Measurements from ENCODE around the gene ERN2. TPM values are rescaled to one million over a fixed set of nuclear protein-coding genes. Genes with fewer than 3 reads are reported as not detected.

Gene ERN2
- total RNA-seq, 6 experiments from 2014 or later, result not detected

DNA sequence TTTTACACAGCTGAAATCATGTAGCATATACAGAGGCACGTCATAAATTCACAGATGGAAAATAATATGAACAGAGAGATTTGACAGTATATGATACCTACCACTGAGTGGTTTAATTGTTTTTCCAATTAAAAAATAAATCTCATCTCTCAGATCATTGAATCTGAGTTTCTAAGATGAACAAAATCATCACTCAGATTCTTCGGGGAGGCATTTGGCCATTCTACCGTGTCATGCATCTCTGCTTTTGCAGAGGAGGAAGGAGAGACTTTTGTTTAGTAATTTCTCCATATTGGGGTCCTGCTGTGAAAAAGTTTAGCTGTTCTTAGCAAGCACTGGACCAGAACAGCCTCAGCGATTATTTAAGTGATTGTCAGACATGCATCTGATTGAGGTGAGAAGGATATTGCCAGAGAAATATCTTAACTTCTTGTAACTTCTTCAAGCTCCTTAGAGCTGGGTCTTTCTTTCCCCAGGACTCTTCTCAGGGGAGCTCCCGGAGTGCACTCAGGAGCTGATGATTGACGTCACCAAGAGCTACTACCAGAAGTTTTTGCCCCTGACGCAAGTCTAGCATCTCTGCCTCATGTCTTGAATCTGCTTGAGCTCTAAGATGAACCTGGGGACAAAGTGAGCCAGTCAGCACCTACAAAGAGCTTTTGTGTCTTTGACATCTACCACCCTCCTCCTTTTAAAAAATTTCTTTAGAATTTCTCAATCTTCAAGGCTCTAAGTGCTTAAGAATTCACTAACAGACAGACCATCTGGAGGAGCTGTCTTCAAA, 46.3 kb downstream of the ERN2 start:
- no peak overlapping the region for H3K4me3 Mint-ChIP-seq
- DNase-seq, result no peak
- TF ChIP-seq, protein P1, sequence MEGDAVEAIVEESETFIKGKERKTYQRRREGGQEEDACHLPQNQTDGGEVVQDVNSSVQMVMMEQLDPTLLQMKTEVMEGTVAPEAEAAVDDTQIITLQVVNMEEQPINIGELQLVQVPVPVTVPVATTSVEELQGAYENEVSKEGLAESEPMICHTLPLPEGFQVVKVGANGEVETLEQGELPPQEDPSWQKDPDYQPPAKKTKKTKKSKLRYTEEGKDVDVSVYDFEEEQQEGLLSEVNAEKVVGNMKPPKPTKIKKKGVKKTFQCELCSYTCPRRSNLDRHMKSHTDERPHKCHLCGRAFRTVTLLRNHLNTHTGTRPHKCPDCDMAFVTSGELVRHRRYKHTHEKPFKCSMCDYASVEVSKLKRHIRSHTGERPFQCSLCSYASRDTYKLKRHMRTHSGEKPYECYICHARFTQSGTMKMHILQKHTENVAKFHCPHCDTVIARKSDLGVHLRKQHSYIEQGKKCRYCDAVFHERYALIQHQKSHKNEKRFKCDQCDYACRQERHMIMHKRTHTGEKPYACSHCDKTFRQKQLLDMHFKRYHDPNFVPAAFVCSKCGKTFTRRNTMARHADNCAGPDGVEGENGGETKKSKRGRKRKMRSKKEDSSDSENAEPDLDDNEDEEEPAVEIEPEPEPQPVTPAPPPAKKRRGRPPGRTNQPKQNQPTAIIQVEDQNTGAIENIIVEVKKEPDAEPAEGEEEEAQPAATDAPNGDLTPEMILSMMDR (IDR thresholded peaks at IDR 0.05), result no peak
- no peak overlapping the region for H3K27ac Mint-ChIP-seq
- peaks cover 41% of the 10 kb centered on the region for H3K4me1 Mint-ChIP-seq (ENCODE audit: low read depth)
- peaks cover 49% of the 10 kb centered on the region for H3K36me3 Mint-ChIP-seq (ENCODE audit: low read depth)
- no peaks in the 10 kb centered on the region for H3K27me3 Mint-ChIP-seq (ENCODE audit: insufficient read depth)
- H3K9me3 Mint-ChIP-seq, result no peaks in the 10 kb centered on the region

GRCh38 chr16:23663918-23664317, 49.1 kb downstream of the ERN2 start:
- H3K36me3 Mint-ChIP-seq (ENCODE audit: low read depth), result peaks cover 49% of the 10 kb centered on the region
- no peaks in the 10 kb centered on the region for H3K9me3 Mint-ChIP-seq
- no peak overlapping the region for H3K27ac Mint-ChIP-seq
- peaks cover 14% of the 10 kb centered on the region for H3K4me1 Mint-ChIP-seq (ENCODE audit: low read depth)
- no peaks in the 10 kb centered on the region for H3K27me3 Mint-ChIP-seq (ENCODE audit: insufficient read depth)
- TF ChIP-seq, protein P1 (IDR thresholded peaks at IDR 0.05), result no peak
- no peak for DNase-seq
- no peak overlapping the region for H3K4me3 Mint-ChIP-seq

- Mint-ChIP-seq H3K4me1 (ENCODE audit: low read depth) (peaks cover 23% of the 10 kb centered on the region), H3K9me3 (no peaks in the 10 kb centered on the region), H3K27ac (no peak overlapping the region), H3K27me3 (ENCODE audit: insufficient read depth) (no peaks in the 10 kb centered on the region), H3K36me3 (ENCODE audit: low read depth) (peaks cover 37% of the 10 kb centered on the region), H3K4me3 (no peak overlapping the region)
- TF ChIP-seq, protein P1 (IDR thresholded peaks at IDR 0.05), result no peak
- no peak for DNase-seq
Measured at GRCh38 chr16:23651943-23652468, 61.0 kb downstream of the ERN2 start.

DNA sequence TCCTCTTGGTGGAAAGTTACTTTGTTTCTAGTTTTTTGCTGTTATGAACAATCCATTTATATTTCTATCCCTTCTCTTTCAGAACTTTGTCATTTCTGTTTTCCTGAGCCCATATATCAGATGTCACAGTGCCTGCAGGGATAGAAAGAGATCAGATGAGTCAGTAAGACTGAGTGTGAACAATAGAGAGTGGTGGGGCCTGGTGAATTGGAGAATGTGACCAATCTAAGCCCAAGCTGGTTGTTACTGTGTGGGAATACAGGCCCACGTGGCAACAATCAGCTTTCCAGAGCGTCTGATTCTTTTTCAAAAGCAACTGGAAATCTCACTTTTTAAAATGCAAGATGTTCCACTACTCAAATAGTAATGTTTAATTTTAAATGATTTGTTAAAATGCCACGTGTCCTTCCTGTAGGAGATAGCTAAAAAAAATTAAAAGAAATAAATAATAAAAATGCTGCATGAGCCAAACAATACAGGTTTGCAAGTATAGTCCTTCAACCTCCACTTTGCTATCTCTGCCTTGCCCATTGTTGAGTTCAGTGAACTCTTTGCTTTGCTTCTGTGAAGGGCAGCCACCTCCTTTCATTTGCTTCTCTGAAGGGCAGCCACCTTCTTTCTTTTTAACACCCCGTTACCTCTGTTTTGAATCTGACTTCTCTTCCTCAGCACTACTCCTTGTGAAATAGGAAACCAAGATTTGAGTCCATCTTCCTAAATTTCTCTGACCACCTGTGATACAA, 62.2 kb downstream of the ERN2 start:
- no peaks in the 10 kb centered on the region; the same call in 1 of the 2 replicates for H3K27me3 Mint-ChIP-seq (ENCODE audit: insufficient read depth)
- H3K4me1 Mint-ChIP-seq (ENCODE audit: low read depth), result peaks cover 23% of the 10 kb centered on the region
- peaks cover 48% of the 10 kb centered on the region for H3K36me3 Mint-ChIP-seq (ENCODE audit: low read depth)
- H3K9me3 Mint-ChIP-seq, result no peaks in the 10 kb centered on the region
- TF ChIP-seq, protein P1 (IDR thresholded peaks at IDR 0.05), result no peak
- no peak for DNase-seq
- H3K27ac Mint-ChIP-seq, result peak overlapping the region; percentile 51
- H3K4me3 Mint-ChIP-seq, result no peak overlapping the region

DNA sequence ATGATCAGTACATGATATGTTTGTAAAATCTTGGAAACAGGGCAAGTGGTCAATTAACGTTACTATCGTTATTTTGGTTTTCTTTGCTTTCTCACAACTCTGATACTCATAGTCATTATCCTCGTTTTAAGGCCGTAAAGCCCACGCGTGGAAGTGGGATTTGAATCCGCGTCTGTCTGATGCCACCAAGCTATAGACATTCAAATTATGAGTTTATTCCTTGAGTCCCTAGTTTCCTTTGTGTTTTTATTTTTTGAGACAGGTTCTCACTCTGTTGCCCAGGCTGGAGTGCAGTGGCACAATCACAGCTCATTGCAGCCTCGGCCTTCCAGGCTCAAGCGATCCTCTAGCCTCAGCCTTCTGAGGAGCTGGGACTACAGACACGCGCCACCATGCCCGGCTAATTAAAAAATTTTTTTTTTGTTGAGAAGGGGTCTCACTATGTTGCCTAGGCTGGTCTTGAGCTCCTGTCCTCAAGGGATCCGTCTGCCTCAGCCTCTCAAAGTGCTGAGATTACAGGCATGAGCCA, 70.7 kb downstream of the ERN2 start:
- H3K4me1 Mint-ChIP-seq (ENCODE audit: low read depth), result peaks cover 25% of the 10 kb centered on the region
- DNase-seq, result no peak
- no peaks in the 10 kb centered on the region for H3K9me3 Mint-ChIP-seq
- H3K27me3 Mint-ChIP-seq (ENCODE audit: insufficient read depth), result peaks cover 1% of the 10 kb centered on the region
- peaks cover 52% of the 10 kb centered on the region for H3K36me3 Mint-ChIP-seq (ENCODE audit: low read depth)
- TF ChIP-seq, protein P1 (IDR thresholded peaks at IDR 0.05), result no peak
- peak overlapping the region; percentile 96 for H3K27ac Mint-ChIP-seq
- peak overlapping the region; percentile 100 for H3K4me3 Mint-ChIP-seq

Data from HFFc6 (cell line).